NT2/D1 (cell line): ENCODE measurements around the gene GTPBP3.
A peak's percentile ranks its signal among the peaks of the same experiment; 100 is the strongest.

Source experiments
- DNase-seq: peaks from one replicate; pipeline ENCODE4 v3.0.0-alpha.2; 2011; ENCODE audit warnings: low read depth, low spot score
- H3K27me3 ChIP-seq: 2 replicates; pipeline ENCODE4 v1.6.0; 2011; ENCODE audit warnings: mild to moderate bottlenecking; ENCODE audit not compliant: insufficient read length, insufficient read depth
- H3K36me3 ChIP-seq: 2 replicates; pipeline ENCODE4 v1.6.1; 2011; ENCODE audit warnings: mild to moderate bottlenecking, low read length, mixed read lengths; ENCODE audit not compliant: insufficient read depth, insufficient read length
- H3K4me1 ChIP-seq: 2 replicates; pipeline ENCODE4 v1.5.1; 2011; ENCODE audit not compliant: insufficient read depth, insufficient read length
- H3K4me3 ChIP-seq: 2 replicates; pipeline ENCODE4 v1.5.1; 2011; ENCODE audit warnings: low read depth; ENCODE audit not compliant: insufficient read length
- H3K9ac ChIP-seq: 2 replicates; pipeline ENCODE4 v1.6.0; 2011; ENCODE audit warnings: low read depth; ENCODE audit not compliant: insufficient read length
- H3K9me3 ChIP-seq: 2 replicates; pipeline ENCODE4 v1.5.1; 2011; ENCODE audit warnings: mild to moderate bottlenecking, low read length; ENCODE audit not compliant: insufficient read depth
- SUZ12 ChIP-seq: IDR thresholded peaks from 2 replicates; pipeline ENCODE4 v1.6.1; 2011; ENCODE audit not compliant: insufficient read length, insufficient read depth; ENCODE audit errors: extremely low read depth
- YY1 ChIP-seq: IDR thresholded peaks from 2 replicates; pipeline ENCODE4 v1.6.1; 2011; ENCODE audit not compliant: insufficient read length, insufficient read depth
- ZNF274 ChIP-seq: IDR thresholded peaks from 2 replicates; pipeline ENCODE4 v1.6.1; 2011; ENCODE audit warnings: mild to moderate bottlenecking, low read depth, low read length

The GTPBP3 gene

DNA sequence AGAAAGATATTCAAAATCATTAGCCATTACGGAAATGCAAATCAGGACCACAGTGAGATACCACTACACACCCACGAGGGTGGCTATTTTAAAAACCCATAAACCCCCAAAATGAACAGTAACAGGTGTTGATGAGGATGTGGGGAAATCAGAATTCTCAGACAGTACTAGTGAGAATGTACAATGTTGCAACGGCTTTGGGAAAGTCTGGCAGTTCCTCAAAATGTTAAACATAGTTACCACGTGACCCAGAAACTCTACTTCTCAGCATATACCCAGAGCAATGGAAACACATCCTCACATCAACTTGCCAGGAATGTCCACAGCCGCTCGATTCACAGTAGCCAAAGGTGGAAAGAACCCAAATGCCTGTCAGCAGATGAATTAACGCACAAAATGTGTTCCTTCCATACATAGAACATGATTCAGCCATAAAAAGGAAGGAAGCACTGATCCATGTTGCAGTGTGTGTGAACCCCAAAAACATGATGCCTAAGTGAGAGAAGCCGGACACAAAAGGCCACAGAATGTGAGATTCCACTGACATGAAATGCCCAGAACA, 32.8 kb downstream of the GTPBP3 start:
- no peaks in the 10 kb centered on the region for H3K36me3 ChIP-seq
- peaks cover 4% of the 10 kb centered on the region for H3K27me3 ChIP-seq
- H3K9me3 ChIP-seq = no peaks in the 10 kb centered on the region
- no peak overlapping the region for H3K4me3 ChIP-seq
- H3K4me1 ChIP-seq = peaks cover 4% of the 10 kb centered on the region
- no peak for TF ChIP-seq YY1
- no peak for TF ChIP-seq SUZ12
- no peak for TF ChIP-seq ZNF274
- H3K9ac ChIP-seq = no peak overlapping the region
- DNase-seq = no peak

DNA sequence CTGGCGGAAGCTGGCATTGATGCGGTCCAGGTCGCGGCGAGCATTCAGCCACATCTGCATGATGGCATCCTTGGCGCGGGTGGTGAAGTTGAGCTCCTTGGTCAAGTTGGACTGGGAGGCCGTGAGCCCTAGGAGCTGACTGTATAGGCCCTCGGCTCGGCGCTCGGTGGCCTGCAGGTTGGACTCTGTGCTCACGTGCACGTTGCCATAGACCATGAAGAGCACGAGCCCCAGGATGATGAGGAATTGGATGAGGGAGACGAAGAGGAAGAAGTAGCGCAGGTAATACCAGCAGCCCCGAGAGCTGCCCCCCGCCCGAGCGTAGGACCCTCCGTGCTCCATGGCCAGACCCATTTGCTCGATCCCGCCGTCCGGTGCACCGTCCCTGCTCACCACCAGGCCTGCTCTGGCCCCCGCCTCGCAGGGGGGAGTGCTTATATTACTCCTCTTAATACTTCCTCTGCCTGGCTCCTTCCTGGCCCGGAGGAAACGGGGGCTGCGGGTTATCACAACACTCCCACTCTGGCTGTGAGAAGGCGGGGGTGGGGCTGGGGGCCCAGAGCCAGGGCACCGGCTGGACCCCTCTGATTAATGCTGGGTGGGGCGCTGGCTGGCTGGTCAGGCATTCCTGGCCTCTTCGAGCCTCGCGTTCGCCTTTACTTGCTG, 39.7 kb downstream of the GTPBP3 start, which contains the start of gene PLVAP:
TSS of gene PLVAP (minus strand) at position 408 of the 666 bp plus-strand sequence. CDS start at position 354, 54 bp downstream.
- H3K9ac ChIP-seq = peak within 1 kb of the TSS; percentile 42
- peaks cover 14% of the 10 kb centered on the region for H3K4me1 ChIP-seq
- no peak for TF ChIP-seq ZNF274
- no peak for TF ChIP-seq SUZ12
- TF ChIP-seq YY1 = no peak
- H3K36me3 ChIP-seq = no peaks in the 10 kb centered on the region
- peaks cover 8% of the 10 kb centered on the region; the same call in 1 of the 2 replicates for H3K9me3 ChIP-seq
- H3K27me3 ChIP-seq = no peaks in the 10 kb centered on the region
- DNase-seq = no peak
- no peak within 1 kb of the TSS for H3K4me3 ChIP-seq

DNA sequence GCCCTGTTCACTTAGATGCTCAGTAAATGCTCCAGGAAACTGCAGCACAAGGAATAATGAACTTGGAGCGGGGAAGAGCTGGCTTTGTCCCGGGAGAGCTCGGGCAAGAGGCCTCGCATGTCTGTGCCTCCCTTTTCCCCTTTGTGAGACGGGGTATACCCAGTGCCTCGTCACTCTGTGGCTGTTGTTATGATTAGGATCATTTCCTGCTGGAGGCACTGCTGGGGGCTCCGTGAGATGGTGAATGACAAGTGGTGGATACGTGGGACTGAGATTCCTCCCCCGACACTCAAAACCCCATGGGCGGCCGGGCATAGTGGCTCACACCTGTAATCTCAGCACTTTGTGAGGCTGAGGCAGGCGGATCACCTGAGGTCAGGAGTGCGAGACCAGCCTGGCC, 40.9 kb downstream of the GTPBP3 start:
- H3K4me3 ChIP-seq = no peak overlapping the region
- no peaks in the 10 kb centered on the region for H3K36me3 ChIP-seq
- peak overlapping the region; percentile 42 for H3K9ac ChIP-seq
- peaks cover 8% of the 10 kb centered on the region; the same call in 1 of the 2 replicates for H3K9me3 ChIP-seq
- no peaks in the 10 kb centered on the region for H3K27me3 ChIP-seq
- TF ChIP-seq YY1 (no peak), SUZ12 (no peak), ZNF274 (no peak)
- H3K4me1 ChIP-seq = peaks cover 14% of the 10 kb centered on the region
- no peak for DNase-seq

DNA sequence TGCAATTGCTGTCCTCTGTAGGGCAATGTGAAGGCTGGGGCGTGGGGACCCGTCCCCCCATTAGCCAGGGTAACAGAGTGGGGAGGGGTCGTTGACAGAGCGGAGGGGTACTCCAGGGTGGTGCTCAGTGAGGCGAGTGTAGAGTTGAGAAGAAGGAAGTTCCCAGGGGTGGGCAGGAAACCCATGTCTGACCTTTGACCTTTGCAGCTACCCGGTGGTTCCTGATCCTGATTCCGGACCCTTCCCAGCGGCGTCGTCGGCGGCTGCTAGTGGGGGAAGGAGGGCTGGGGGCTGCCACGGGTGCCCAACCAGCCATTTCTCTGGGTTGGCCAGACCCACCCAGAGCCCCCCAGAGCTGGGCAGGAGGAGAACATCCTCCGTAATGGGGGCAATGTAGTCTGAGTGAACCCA, 41.9 kb downstream of the GTPBP3 start:
- Histone ChIP-seq H3K4me1 (peaks cover 13% of the 10 kb centered on the region), H3K9me3 (peaks cover 8% of the 10 kb centered on the region; the same call in 1 of the 2 replicates), H3K9ac (no peak overlapping the region), H3K27me3 (no peaks in the 10 kb centered on the region), H3K4me3 (no peak overlapping the region), H3K36me3 (no peaks in the 10 kb centered on the region)
- DNase-seq = no peak
- no peak for TF ChIP-seq YY1
- TF ChIP-seq ZNF274 = no peak
- no peak for TF ChIP-seq SUZ12

DNA sequence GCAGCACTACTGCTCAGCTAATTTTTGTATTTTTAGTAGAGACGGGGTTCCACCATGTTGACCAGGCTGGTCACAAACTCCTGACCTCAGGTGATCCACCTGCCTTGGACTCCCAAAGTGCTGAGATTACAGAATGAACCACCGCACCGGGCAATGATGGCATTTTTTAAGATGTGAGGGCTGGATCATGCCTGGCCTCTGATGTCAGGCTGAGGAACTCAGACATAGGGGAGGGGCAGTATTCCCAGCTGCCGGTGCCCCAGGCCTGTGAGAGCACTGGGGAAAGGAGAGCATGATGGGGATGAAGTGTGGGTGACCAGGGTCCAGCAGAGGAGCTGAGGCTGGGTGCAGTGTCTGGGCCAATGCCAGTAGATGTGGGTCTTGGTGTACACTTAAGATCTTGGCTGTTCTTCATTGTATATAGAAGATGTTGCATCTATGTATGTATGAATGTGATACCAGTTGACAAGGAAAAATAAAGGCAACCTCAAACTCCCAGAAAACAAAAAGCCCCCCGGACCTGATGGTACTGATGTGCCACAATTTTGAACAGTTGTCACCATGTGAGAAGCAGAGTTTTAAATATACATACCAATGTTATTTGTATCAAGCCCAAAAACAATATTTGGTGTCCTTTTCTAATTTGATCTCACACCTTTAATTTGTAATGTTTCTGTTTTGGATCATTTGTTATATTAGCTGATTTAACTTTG, 43.2 kb downstream of the GTPBP3 start:
- Histone ChIP-seq H3K36me3 (no peaks in the 10 kb centered on the region), H3K4me3 (no peak overlapping the region), H3K4me1 (peaks cover 15% of the 10 kb centered on the region), H3K9me3 (peaks cover 8% of the 10 kb centered on the region; the same call in 1 of the 2 replicates), H3K9ac (no peak overlapping the region), H3K27me3 (no peaks in the 10 kb centered on the region)
- TF ChIP-seq YY1 (no peak), SUZ12 (no peak)
- DNase-seq = no peak

DNA sequence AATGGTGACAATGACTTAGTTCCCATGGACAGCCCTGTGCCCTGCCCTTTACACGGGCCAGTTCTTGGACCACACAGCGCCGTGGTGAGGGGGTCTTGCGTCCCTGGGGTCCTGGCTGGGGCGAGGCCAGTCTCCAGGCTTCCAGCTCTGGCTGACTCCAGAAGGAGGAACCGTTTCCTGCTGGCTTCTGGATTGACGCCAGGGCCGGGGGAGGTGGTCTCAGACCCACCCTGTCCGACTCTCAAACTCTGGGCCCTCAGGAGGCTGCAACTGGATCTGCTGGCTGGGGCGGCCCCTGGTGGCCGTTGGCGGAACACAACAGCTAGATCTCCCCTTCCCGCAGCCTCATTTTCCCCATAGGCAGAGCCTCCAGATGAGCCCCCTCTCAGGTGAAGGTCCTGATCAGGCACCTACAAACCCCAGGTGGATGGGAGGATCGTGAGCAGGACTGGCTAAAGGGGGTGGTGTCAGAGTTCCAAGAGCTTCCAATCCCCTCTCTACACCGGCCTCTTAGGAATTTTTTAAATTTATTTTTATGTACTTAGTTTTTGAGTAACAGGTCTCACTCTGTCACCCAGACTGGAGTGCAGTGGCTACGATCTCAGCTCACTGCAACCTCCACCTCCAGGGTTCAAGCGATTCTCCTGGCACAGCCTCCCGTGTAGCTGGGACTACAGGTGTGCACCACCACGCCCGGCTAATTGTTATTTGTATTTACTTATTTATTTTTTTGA, 48.7 kb downstream of the GTPBP3 start:
- no peak for DNase-seq
- H3K27me3 ChIP-seq = peaks cover 14% of the 10 kb centered on the region
- H3K9me3 ChIP-seq = peaks cover 9% of the 10 kb centered on the region; the same call in 1 of the 2 replicates
- peak overlapping the region; percentile 8 for H3K9ac ChIP-seq
- H3K4me3 ChIP-seq = no peak overlapping the region
- H3K4me1 ChIP-seq = peaks cover 9% of the 10 kb centered on the region
- TF ChIP-seq ZNF274 = no peak
- no peak for TF ChIP-seq YY1
- no peak for TF ChIP-seq SUZ12
- no peaks in the 10 kb centered on the region for H3K36me3 ChIP-seq

DNA sequence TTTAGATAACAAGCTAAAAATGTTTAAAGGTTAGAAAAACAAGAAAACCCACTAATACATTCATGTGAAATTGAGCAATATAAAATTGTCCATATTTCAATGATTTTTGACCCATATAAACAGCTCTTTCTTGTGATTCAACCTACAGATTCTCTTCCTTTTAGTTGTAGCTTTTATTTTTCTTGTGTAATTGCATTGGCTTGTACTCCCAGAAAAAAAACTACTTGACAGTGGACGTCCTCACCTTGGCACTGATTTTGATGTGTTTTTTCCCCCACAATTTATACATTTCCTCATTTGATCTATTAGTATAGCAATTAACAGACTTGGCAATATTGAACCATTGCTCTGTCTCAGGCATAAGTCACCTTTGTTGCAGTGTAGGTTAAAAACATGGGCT, 51.9 kb downstream of the GTPBP3 start:
- peaks cover 11% of the 10 kb centered on the region for H3K4me1 ChIP-seq
- TF ChIP-seq SUZ12 (no peak), YY1 (no peak), ZNF274 (no peak)
- H3K9me3 ChIP-seq = peaks cover 8% of the 10 kb centered on the region; the same call in 1 of the 2 replicates
- DNase-seq = no peak
- H3K4me3 ChIP-seq = no peak overlapping the region
- H3K27me3 ChIP-seq = peaks cover 14% of the 10 kb centered on the region
- H3K9ac ChIP-seq = no peak overlapping the region
- H3K36me3 ChIP-seq = peaks cover 9% of the 10 kb centered on the region
